Effector memory CD4-positive, alpha-beta T cell (primary cell): ENCODE results near the gene WDR20.

Experiments used
- DNase-seq, 3 donors: peaks; one replicate each; pipeline ENCODE4 v3.0.0-alpha.2; 2020
- H3K27ac ChIP-seq: 2 replicates; pipeline ENCODE4 v1.7.0; 2013; ENCODE audit warnings: mild to moderate bottlenecking, low read length, moderate library complexity; ENCODE audit not compliant: insufficient read depth, poor library complexity, severe bottlenecking
- H3K27me3 ChIP-seq: replicated peaks from 2 replicates; pipeline ENCODE4 v1.7.0; 2013; ENCODE audit warnings: mild to moderate bottlenecking, low read length; ENCODE audit not compliant: insufficient read depth, control insufficient read depth, poor library complexity, severe bottlenecking
- H3K36me3 ChIP-seq: 2 replicates; pipeline ENCODE4 v1.7.0; 2013; ENCODE audit warnings: mild to moderate bottlenecking, low read length, moderate library complexity; ENCODE audit not compliant: control insufficient read depth, insufficient read depth
- H3K4me1 ChIP-seq: 2 replicates; pipeline ENCODE4 v1.7.0; 2013; ENCODE audit warnings: low read length, mild to moderate bottlenecking; ENCODE audit not compliant: control insufficient read depth, insufficient read depth, poor library complexity, severe bottlenecking
- H3K4me3 ChIP-seq: 2 replicates; pipeline ENCODE4 v1.7.0; 2013; ENCODE audit warnings: low read length, low read depth, mild to moderate bottlenecking; ENCODE audit not compliant: insufficient read depth, poor library complexity, severe bottlenecking
- H3K9me3 ChIP-seq: 2 replicates; pipeline ENCODE4 v1.7.0; 2013; ENCODE audit warnings: mild to moderate bottlenecking, low read length, moderate library complexity; ENCODE audit not compliant: control insufficient read depth

The WDR20 gene

DNA sequence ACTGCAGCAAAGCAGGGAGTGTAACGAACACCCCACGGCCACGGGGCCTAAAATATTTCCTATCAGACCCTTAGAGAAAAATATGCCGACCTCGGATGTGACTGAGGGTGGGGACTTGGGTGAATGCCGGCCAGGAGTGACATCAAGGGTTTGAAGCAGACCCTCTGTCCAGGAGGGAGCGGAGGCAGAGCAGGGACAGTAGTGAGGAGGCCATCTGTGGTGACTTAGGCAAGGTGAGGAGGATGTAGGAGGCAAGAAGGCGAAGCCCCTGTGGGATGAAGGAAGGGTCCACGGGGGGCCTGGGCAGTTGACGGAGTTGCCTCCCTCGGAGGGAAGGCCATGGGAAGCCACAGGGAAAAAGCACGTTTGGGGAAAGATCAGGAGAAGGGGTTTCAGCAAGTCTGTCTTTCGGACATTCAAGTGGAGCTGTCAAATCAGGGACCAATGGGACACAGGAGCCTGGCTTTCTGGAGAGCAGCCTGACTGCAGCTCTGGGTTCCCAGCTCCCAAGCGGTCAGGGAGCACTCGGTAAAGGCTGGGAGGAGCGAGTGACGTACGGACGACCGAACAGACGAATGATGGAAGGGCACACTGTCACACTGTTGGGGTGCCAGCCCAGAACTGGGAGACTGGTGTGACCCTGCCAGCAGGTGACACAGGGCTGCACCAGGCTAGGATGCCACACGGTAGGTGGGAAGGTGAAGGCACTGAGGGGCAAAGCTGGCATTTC, 90.9 kb downstream of the WDR20 start:
- Histone ChIP-seq H3K36me3 (no peaks in the 10 kb centered on the region), H3K4me1 (no peaks in the 10 kb centered on the region), H3K27me3 (no peaks in the 10 kb centered on the region), H3K9me3 (no peaks in the 10 kb centered on the region), H3K4me3 (no peak overlapping the region), H3K27ac (no peak overlapping the region)
- DNase-seq: no peak

GRCh38 chr14:102231476-102232347, 92.0 kb downstream of the WDR20 start:
- H3K36me3 ChIP-seq: no peaks in the 10 kb centered on the region
- H3K9me3 ChIP-seq: no peaks in the 10 kb centered on the region
- H3K27me3 ChIP-seq: no peaks in the 10 kb centered on the region
- DNase-seq: no peak
- no peak overlapping the region for H3K4me3 ChIP-seq
- no peak overlapping the region for H3K27ac ChIP-seq
- no peaks in the 10 kb centered on the region for H3K4me1 ChIP-seq

DNA sequence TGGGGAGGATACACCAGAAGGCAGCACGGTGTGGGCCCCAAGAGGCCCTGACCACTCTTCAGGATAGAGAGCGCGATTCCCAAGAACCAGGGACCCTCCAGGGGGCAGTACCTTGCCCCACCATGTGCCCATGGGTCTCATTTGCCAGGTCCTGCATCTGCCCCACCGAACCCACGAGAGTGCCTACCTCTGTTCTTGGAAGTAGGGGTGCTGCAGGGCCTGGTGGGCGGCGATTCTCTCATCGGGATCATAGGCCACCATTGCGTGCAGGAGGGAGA, 92.6 kb downstream of the WDR20 start:
- no peaks in the 10 kb centered on the region for H3K4me1 ChIP-seq
- no peaks in the 10 kb centered on the region for H3K9me3 ChIP-seq
- H3K4me3 ChIP-seq: no peak overlapping the region
- no peak overlapping the region for H3K27ac ChIP-seq
- H3K27me3 ChIP-seq: no peaks in the 10 kb centered on the region
- no peak for DNase-seq
- no peaks in the 10 kb centered on the region for H3K36me3 ChIP-seq

- no peaks in the 10 kb centered on the region for H3K4me1 ChIP-seq
- no peaks in the 10 kb centered on the region for H3K27me3 ChIP-seq
- H3K36me3 ChIP-seq: no peaks in the 10 kb centered on the region
- H3K27ac ChIP-seq: no peak overlapping the region
- no peaks in the 10 kb centered on the region for H3K9me3 ChIP-seq
- H3K4me3 ChIP-seq: no peak overlapping the region
- DNase-seq: no peak
Observed at GRCh38 chr14:102233081-102233480, 93.4 kb downstream of the WDR20 start.

DNA sequence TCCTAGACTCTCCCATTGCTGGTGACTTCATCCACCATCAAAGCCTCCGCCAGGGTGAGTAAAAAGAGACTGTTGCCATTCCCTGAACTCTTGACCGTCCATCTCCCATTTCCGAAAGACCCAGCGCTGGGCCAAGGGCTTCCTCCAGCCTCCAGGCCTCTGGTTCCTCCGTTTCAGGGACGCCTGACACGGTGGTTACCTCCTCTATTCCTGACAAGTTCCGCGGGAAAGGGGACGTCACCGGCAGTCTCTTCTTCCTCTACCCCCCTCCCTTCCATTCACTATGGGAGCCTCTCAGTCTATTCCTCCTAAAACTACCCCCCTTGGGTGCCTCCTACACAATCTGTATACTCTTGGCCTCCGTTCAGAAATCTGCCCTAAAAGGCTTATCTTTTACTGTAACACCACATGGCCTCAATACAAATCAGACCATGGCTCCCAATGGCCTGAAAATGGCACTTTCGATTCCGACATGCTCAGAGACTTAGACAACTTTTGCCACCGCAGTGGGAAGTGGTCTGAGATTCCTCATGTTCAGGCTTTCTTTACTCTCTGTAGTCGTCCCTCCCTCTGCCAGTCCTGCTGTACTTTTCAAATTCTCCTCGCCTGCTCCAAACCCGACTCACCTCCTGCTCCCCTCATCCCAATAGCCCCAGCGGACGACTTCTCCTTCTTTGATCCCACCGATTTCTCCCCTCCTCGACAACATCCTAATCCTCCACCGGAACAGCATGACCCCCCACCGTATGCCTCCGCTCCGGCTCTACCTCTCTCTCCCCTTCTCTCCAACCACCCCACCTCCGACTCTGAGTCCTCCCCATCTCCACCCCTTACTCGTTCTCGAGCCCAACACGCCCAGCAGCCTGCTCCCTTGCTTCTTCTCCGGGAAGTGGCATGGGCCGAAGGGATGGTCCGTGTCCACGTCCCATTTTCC, 94.9 kb downstream of the WDR20 start:
- H3K4me1 ChIP-seq: no peaks in the 10 kb centered on the region
- H3K36me3 ChIP-seq: no peaks in the 10 kb centered on the region
- H3K9me3 ChIP-seq: no peaks in the 10 kb centered on the region
- no peaks in the 10 kb centered on the region for H3K27me3 ChIP-seq
- H3K27ac ChIP-seq: no peak overlapping the region
- no peak overlapping the region for H3K4me3 ChIP-seq
- no peak for DNase-seq

GRCh38 chr14:102235275-102235897, 95.7 kb downstream of the WDR20 start:
- H3K27me3 ChIP-seq: no peaks in the 10 kb centered on the region
- H3K36me3 ChIP-seq: no peaks in the 10 kb centered on the region
- no peaks in the 10 kb centered on the region for H3K9me3 ChIP-seq
- no peak overlapping the region for H3K4me3 ChIP-seq
- peak; percentile 38 to 54 (median 39) for DNase-seq
- H3K27ac ChIP-seq: no peak overlapping the region
- no peaks in the 10 kb centered on the region for H3K4me1 ChIP-seq

DNA sequence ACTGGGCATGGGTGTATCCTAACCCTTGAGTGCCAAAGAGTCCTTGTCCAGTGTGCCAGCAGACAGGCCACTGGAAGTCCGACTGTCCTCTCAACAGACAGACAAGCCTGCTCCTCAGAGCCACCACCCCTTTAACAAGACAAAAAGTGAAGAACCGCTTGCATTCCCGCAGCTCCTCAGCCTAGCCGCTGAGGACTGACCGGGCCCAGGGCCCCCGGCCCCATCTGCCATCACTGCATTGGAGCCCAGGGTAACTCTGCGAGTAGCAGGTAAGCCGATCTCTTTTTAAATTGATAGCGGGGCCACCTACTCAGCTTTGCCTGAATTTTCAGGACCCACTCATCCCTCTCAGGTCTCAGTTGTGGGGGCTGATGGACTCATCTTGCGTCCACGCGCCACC, 96.3 kb downstream of the WDR20 start:
- no peak overlapping the region for H3K4me3 ChIP-seq
- no peak overlapping the region for H3K27ac ChIP-seq
- no peaks in the 10 kb centered on the region for H3K4me1 ChIP-seq
- no peaks in the 10 kb centered on the region for H3K36me3 ChIP-seq
- no peaks in the 10 kb centered on the region for H3K27me3 ChIP-seq
- no peak for DNase-seq
- no peaks in the 10 kb centered on the region for H3K9me3 ChIP-seq

DNA sequence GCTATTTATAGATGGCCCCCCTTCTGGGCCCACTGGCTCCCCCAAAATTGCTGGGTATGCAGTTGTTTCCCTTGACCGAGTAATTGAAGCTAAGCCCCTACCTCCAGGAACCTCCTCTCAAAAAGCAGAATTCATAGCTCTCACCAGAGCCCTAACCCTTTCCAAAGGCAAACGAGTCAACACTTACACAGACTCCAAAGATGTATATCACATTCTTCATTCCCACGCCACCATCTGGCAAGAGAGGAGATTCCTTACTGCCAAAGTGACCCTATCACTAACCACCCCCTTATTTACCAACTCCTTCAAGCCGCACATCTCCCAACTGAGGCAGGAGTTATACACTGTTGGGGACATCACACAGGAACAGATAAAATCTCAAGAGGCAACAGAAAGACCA, 98.4 kb downstream of the WDR20 start:
- Histone ChIP-seq H3K27me3 (no peaks in the 10 kb centered on the region), H3K4me3 (no peak overlapping the region), H3K36me3 (no peaks in the 10 kb centered on the region), H3K9me3 (no peaks in the 10 kb centered on the region), H3K4me1 (no peaks in the 10 kb centered on the region), H3K27ac (no peak overlapping the region)
- no peak for DNase-seq

- Histone ChIP-seq H3K4me1 (no peaks in the 10 kb centered on the region), H3K4me3 (no peak overlapping the region), H3K27me3 (no peaks in the 10 kb centered on the region), H3K36me3 (no peaks in the 10 kb centered on the region), H3K27ac (no peak overlapping the region), H3K9me3 (no peaks in the 10 kb centered on the region)
- DNase-seq: no peak
Observed at GRCh38 chr14:102238766-102239165, 99.1 kb downstream of the WDR20 start.
